A673 (cell line): Measurements from ENCODE around the gene CHCHD1.

Source experiments
- CTCF ChIP-seq: fragments of 300-800, 200-600 bp; sonication (generic); conservative IDR thresholded peaks from 2 replicates; pipeline ENCODE4 v1.5.1; 2017; ENCODE audit warnings: low read depth, mild to moderate bottlenecking, antibody characterized with exemption, low read length, moderate library complexity, mixed read lengths
- EZH2 ChIP-seq: fragments of 200-600 bp; sonication (generic); IDR thresholded peaks from 2 replicates; pipeline ENCODE4 v1.6.1; 2017; ENCODE audit warnings: borderline replicate concordance, low read depth, mild to moderate bottlenecking, mixed read lengths, antibody characterized with exemption, low read length; ENCODE audit not compliant: poor library complexity, severe bottlenecking

GRCh38 chr10:73768881-73769280, 13.0 kb upstream of the CHCHD1 start:
- TF ChIP-seq CTCF (no peak), EZH2 (no peak)
